ENCODE results near the gene HSF2BP. TPM values are rescaled to one million over a fixed set of nuclear protein-coding genes. Genes with fewer than 3 reads are reported as not detected.
"Not testable (repeated sequence)": the region's sequence is repeated elsewhere in the genome, so short reads cannot be mapped to it uniquely, and the experiment has no call there.

The HSF2BP gene
- total RNA-seq, 1 donor = under 0.01 TPM

- DNase-seq (ENCODE audit: low read depth in 2 of 3, low spot score in 2 of 3) = no peak
Observed at GRCh38 chr21:43600642-43601402, 58.5 kb downstream of the HSF2BP start.

GRCh38 chr21:43599728-43600127 lies 59.6 kb downstream of the HSF2BP start:
- DNase-seq (ENCODE audit: low read depth in 2 of 3, low spot score in 2 of 3) = peak in 1 of 3 donors; percentile 37

- no peak for DNase-seq (ENCODE audit: low read depth in 2 of 3, low spot score in 2 of 3)
Observed at GRCh38 chr21:43598416-43599120, 60.7 kb downstream of the HSF2BP start.

GRCh38 chr21:43597540-43598250 lies 61.6 kb downstream of the HSF2BP start:
- no peak for DNase-seq (ENCODE audit: low read depth in 2 of 3, low spot score in 2 of 3)

- no peak for DNase-seq (ENCODE audit: low read depth in 2 of 3, low spot score in 2 of 3)
Observed at GRCh38 chr21:43597052-43597451, 62.2 kb downstream of the HSF2BP start.

- DNase-seq (ENCODE audit: low read depth in 2 of 3, low spot score in 2 of 3) = no peak
Observed at GRCh38 chr21:43596616-43597015, 62.7 kb downstream of the HSF2BP start.

- DNase-seq (ENCODE audit: low read depth in 2 of 3, low spot score in 2 of 3) = not testable (repeated sequence)
Observed at GRCh38 chr21:43595769-43596168, 63.5 kb downstream of the HSF2BP start.

GRCh38 chr21:43593078-43593477 lies 66.2 kb downstream of the HSF2BP start:
- no peak for DNase-seq (ENCODE audit: low read depth in 2 of 3, low spot score in 2 of 3)

- no peak for DNase-seq (ENCODE audit: low read depth in 2 of 3, low spot score in 2 of 3)
Observed at GRCh38 chr21:43591571-43591970, 67.7 kb downstream of the HSF2BP start.

- no peak for DNase-seq (ENCODE audit: low read depth in 2 of 3, low spot score in 2 of 3)
Observed at GRCh38 chr21:43590194-43590593, 69.1 kb downstream of the HSF2BP start.

GRCh38 chr21:43588957-43589356 lies 70.3 kb downstream of the HSF2BP start:
- no peak for DNase-seq (ENCODE audit: low read depth in 2 of 3, low spot score in 2 of 3)

- DNase-seq (ENCODE audit: low read depth in 2 of 3, low spot score in 2 of 3) = no peak
Observed at GRCh38 chr21:43585924-43586413, 73.3 kb downstream of the HSF2BP start.

- DNase-seq (ENCODE audit: low read depth in 2 of 3, low spot score in 2 of 3) = no peak
Observed at GRCh38 chr21:43585514-43585913, 73.8 kb downstream of the HSF2BP start.

GRCh38 chr21:43581453-43581852 lies 77.8 kb downstream of the HSF2BP start:
- no peak for DNase-seq (ENCODE audit: low read depth in 2 of 3, low spot score in 2 of 3)

- DNase-seq (ENCODE audit: low read depth in 2 of 3, low spot score in 2 of 3) = no peak
Observed at GRCh38 chr21:43578677-43579303, 80.5 kb downstream of the HSF2BP start.

- DNase-seq (ENCODE audit: low read depth in 2 of 3, low spot score in 2 of 3) = no peak
Observed at GRCh38 chr21:43575473-43575844, 83.8 kb downstream of the HSF2BP start.

- peak in 2 of 3 donors; percentile 47 to 72 for DNase-seq (ENCODE audit: low read depth in 2 of 3, low spot score in 2 of 3)
Observed at GRCh38 chr21:43574741-43575472, 84.4 kb downstream of the HSF2BP start.

- no peak for DNase-seq (ENCODE audit: low read depth in 2 of 3, low spot score in 2 of 3)
Observed at GRCh38 chr21:43573921-43574320, 85.4 kb downstream of the HSF2BP start.

- no peak for DNase-seq (ENCODE audit: low read depth in 2 of 3, low spot score in 2 of 3)
Observed at GRCh38 chr21:43572446-43572845, 86.8 kb downstream of the HSF2BP start.

GRCh38 chr21:43571976-43572375 lies 87.3 kb downstream of the HSF2BP start:
- no peak for DNase-seq (ENCODE audit: low read depth in 2 of 3, low spot score in 2 of 3)

All from hematopoietic multipotent progenitor cell (in vitro differentiated cells).